COLO668 (cell line): ENCODE measurements around the gene DCTN2.
"Not testable (repeated sequence)": the region's sequence is repeated elsewhere in the genome, so short reads cannot be mapped to it uniquely, and the experiment has no call there.

ENCODE experiments used
- DNase-seq: peaks from one replicate; lab custom pipeline; 2025; ENCODE audit not compliant: unreplicated experiment; lab: John Stamatoyannopoulos, UW

Gene DCTN2

GRCh38 chr12:57516617-57517153 is 30.3 kb downstream of the DCTN2 start:
- DNase-seq, result no peak

DNA sequence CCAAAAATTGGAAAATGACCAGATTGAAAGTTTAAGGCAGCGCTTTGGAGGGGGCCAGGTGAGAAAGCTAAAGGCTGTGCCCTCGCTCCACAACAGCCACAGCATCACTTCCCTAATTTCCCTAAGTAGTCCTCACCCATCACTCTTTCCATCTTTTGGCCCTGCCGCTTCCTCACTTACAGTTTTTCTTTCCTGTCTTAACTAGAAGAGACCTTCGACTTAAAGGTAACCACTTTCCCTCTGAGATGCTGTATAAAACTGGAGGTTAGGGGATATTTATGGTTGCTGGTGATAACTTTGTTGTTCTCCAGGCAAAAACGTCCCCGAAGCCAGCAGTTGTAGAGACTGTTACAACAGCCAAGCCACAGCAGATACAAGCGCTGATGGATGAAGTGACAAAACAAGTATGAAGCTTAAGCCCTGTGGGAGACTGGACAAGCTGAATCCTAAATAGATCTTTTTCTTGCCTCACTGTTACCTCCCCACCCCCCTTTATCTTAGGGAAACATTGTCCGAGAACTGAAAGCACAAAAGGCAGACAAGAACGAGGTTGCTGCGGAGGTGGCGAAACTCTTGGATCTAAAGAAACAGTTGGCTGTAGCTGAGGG is 31.0 kb downstream of the DCTN2 start:
- DNase-seq, result no peak

- no peak for DNase-seq
These were observed 31.5 kb downstream of the DCTN2 start for GRCh38 chr12:57515408-57515933.

GRCh38 chr12:57514720-57515407 is 32.1 kb downstream of the DCTN2 start:
- no peak for DNase-seq

GRCh38 chr12:57514246-57514645 is 32.7 kb downstream of the DCTN2 start:
- DNase-seq, result not testable (repeated sequence)

GRCh38 chr12:57513677-57514076 is 33.3 kb downstream of the DCTN2 start:
- DNase-seq, result not testable (repeated sequence)

- no peak for DNase-seq
These were observed 33.7 kb downstream of the DCTN2 start for GRCh38 chr12:57513266-57513665.

DNA sequence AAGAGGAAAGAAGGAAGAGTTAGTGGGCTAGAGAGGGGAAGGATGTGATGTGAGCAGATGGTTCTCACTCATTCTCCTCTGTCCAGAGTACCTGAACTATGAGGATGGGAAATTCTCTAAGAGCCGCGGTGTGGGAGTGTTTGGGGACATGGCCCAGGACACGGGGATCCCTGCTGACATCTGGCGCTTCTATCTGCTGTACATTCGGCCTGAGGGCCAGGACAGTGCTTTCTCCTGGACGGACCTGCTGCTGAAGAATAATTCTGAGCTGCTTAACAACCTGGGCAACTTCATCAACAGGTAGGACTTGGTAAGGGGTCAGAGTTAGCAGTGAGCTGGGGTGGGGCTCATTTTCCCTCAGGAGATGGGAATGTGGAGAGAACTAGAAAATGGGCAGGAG is 34.3 kb downstream of the DCTN2 start:
- DNase-seq, result no peak

DNA sequence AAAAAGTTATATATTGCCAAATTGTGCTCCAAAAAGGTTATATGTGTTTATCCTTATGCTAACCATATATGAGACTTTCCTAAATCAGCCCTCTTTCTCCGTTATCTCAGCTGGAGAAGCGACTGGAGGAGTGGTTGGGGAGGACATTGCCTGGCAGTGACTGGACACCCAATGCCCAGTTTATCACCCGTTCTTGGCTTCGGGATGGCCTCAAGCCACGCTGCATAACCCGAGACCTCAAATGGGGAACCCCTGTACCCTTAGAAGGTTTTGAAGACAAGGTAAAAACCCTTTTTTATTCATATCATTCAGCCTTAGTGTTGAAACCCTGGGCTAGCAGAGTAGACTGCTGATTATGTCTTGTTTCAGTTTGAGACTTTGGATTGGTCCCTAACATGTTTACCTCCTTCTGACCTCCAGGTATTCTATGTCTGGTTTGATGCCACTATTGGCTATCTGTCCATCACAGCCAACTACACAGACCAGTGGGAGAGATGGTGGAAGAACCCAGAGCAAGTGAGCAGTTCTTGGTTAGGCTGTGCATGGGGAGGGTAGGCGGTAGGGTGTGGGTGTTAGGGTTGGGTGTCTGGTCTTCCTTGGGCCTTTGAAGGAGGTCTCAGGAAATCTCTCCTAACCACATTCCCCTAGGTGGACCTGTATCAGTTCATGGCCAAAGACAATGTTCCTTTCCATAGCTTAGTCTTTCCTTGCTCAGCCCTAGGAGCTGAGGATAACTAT is 35.2 kb downstream of the DCTN2 start:
- no peak for DNase-seq

- no peak for DNase-seq
These were observed 35.8 kb downstream of the DCTN2 start for GRCh38 chr12:57511161-57511560.

DNA sequence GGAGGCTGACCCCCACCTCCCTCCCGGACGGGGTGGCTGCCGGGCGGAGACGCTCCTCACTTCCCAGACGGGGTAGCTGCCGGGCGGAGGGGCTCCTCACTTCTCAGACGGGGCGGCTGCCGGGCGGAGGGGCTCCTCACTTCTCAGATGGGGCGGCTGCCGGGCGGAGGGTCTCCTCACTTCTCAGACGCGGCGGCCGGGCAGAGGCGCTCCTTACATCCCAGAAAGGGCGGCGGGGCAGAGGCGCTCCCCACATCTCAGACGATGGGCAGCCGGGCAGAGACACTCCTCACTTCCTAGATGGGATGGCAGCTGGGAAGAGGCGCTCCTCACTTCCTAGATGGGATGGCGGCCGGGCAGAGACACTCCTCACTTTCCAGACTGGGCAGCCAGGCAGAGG is 39.2 kb downstream of the DCTN2 start:
- DNase-seq, result not testable (repeated sequence)

GRCh38 chr12:57506541-57506940 is 40.5 kb downstream of the DCTN2 start:
- DNase-seq, result not testable (repeated sequence)

- DNase-seq, result not testable (repeated sequence)
These were observed 44.6 kb downstream of the DCTN2 start for GRCh38 chr12:57502311-57502969.

DNA sequence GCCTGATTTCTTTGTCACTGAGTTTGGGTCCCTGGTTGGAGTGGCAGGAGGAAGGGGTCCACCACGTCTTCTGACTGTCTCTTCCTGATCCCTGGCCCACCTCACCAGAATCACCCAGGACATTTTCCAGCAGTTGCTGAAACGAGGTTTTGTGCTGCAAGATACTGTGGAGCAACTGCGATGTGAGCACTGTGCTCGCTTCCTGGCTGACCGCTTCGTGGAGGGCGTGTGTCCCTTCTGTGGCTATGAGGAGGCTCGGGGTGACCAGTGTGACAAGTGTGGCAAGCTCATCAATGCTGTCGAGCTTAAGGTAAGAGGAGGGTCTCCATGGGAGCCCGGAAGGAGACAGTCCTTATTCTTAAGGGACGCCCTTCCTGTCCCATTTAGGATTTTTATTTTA is 46.8 kb downstream of the DCTN2 start:
- DNase-seq, result no peak

DNA sequence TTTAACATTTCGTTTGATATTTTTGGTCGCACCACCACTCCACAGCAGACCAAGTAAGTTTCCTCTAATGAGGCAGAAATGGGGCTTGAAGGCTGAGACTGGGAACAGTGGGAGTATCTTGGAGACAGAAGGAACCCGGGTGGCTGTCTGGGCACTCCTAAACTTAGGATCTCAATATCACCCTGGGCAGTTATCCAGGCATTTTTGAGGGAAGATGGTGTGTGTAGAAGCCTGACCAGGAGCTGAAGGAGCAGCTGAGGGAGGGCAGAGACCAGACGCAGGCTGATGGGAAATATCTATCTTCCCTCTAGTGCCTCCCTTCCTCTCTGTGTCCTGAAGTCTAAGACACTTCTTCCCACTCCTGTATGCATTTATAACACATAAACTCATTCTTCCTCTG is 48.4 kb downstream of the DCTN2 start:
- no peak for DNase-seq

DNA sequence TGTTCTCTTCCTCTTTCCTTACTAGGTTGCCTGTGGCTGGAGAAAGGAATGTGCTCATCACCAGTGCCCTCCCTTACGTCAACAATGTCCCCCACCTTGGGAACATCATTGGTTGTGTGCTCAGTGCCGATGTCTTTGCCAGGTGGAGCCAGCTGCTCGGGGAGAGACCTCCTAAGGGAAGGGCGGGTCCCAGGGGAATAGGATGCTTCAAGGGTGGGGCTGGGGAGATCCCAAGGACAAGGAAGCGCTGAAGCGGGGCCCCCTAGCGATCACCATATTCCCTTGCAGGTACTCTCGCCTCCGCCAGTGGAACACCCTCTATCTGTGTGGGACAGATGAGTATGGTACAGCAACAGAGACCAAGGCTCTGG is 48.9 kb downstream of the DCTN2 start:
- DNase-seq, result no peak

DNA sequence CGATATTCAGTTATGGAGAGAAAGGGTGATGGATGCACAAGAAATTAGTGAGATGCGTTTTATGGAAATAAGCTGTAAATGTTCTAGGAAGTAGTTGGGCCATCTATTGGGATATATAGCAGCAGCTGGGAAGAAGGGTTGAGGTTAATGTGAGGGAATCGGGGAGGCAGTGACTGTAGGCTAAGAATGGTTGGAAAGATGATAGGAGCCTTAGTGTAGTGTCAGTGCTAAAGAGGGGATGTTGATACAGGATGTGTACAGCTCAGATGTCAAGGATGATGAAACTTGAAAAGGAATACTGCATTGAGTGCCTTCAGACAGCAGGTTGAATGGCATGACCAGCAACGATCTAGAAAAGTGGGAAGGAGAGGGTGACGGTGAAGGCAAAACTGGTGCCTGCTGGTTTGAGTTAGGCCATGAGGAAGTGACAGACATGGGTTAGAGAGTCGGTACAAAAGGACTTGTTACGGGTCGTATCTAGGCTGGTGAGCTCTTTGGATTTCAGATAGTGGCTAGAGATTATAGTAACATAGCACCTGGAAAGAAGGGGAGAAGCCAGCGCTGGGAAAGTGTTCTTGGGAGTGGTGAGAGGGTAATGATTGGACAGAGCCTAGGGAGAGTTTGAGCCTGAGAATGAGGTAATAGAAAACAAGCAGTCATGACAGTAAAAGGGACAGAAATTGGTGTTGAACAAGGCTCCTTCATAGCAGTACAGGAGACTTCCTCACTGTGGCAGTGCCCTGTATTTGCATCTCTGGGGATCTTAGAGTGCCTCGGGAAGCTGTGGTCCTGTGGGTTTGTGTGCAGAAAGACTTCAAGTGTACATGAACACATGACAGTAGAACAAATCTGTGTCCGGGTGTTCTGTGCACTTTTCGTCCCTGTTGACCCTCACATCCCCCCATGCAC is 49.5 kb downstream of the DCTN2 start:
- DNase-seq, result no peak

- no peak for DNase-seq
These were observed 50.2 kb downstream of the DCTN2 start for GRCh38 chr12:57496822-57497221.

- not testable (repeated sequence) for DNase-seq
These were observed 51.8 kb downstream of the DCTN2 start for GRCh38 chr12:57495051-57495701.
